HEK293 (cell line): ENCODE measurements around the gene CD101.

ENCODE experiments used
- CTCF ChIA-PET: fragments of 350-600 bp; formaldehyde crosslinking; extraction: SDS; loops from one replicate; lab custom pipeline; 2021; ENCODE audit warnings: antibody characterized with exemption; lab: Yijun Ruan, JAX
- POLR2A ChIA-PET: fragments of 300-600 bp; formaldehyde crosslinking; extraction: SDS; loops from one replicate; lab custom pipeline; 2020; ENCODE audit warnings: antibody characterized with exemption, inconsistent platforms; lab: Yijun Ruan, JAX
- H3K27ac ChIP-seq: fragments of 200-500 bp; sonication (Bioruptor generic); 2 replicates; pipeline ENCODE4 v1.5.1; 2014; ENCODE audit warnings: low read depth, low read length, control low read depth, inconsistent platforms; ENCODE audit errors: extremely low read depth
- H3K36me3 ChIP-seq, 2 experiments: fragments of 200-500 bp in 1 of 2; sonication (Bioruptor generic) in 1 of 2; 1 replicate in 1 of 2; 2 replicates in 1 of 2; pipeline ENCODE4 v1.5.1; 2014 to 2017; ENCODE audit warnings: inconsistent platforms in 2 of 2, low read length in 2 of 2; ENCODE audit not compliant: control insufficient read depth in 2 of 2, insufficient read depth in 1 of 2
- H3K4me1 ChIP-seq: fragments of 200-500 bp; sonication (Bioruptor generic); 2 replicates; pipeline ENCODE4 v1.5.1; 2014; ENCODE audit warnings: mild to moderate bottlenecking, low read length, inconsistent platforms; ENCODE audit not compliant: control insufficient read depth, insufficient read depth
- H3K4me3 ChIP-seq: 2 replicates; pipeline ENCODE4 v1.5.1; 2011; ENCODE audit warnings: low read depth, mild to moderate bottlenecking, control low read depth, low read length, moderate library complexity
- H3K9me3 ChIP-seq: fragments of 200-500 bp; sonication (Bioruptor generic); 2 replicates; pipeline ENCODE4 v1.5.1; 2014; ENCODE audit warnings: low read depth, low read length, inconsistent platforms; ENCODE audit not compliant: control insufficient read depth, insufficient read depth
- BCL11A ChIP-seq: fragments of 450-650 bp; formaldehyde crosslinking; IDR thresholded peaks from 2 replicates; pipeline ENCODE4 v1.5.1; 2016; ENCODE audit warnings: low read depth, missing biosample characterization, missing genetic modification characterization
- BCL11B ChIP-seq: fragments of 450-650 bp; formaldehyde crosslinking; IDR thresholded peaks from 2 replicates; pipeline ENCODE4 v1.5.1; 2016; ENCODE audit warnings: low read depth, missing biosample characterization, missing genetic modification characterization
- GLIS1 ChIP-seq: fragments of 450-650 bp; formaldehyde crosslinking; IDR thresholded peaks from 2 replicates; pipeline ENCODE4 v1.5.1; 2016; ENCODE audit warnings: missing biosample characterization, missing genetic modification characterization
- RBAK ChIP-seq: fragments of 450-650 bp; formaldehyde crosslinking; IDR thresholded peaks from 2 replicates; pipeline ENCODE4 v1.5.1; 2016; ENCODE audit warnings: missing biosample characterization, missing genetic modification characterization
- SCRT1 ChIP-seq: fragments of 450-650 bp; formaldehyde crosslinking; IDR thresholded peaks from 2 replicates; pipeline ENCODE4 v1.5.1; 2016; ENCODE audit warnings: missing biosample characterization, missing genetic modification characterization, borderline replicate concordance
- YY2 ChIP-seq: fragments of 450-650 bp; formaldehyde crosslinking; IDR thresholded peaks from 2 replicates; pipeline ENCODE4 v1.5.1; 2016; ENCODE audit warnings: missing biosample characterization, missing genetic modification characterization
- ZBTB49 ChIP-seq: fragments of 450-650 bp; formaldehyde crosslinking; IDR thresholded peaks from 2 replicates; pipeline ENCODE4 v1.5.1; 2016; ENCODE audit warnings: missing biosample characterization, missing genetic modification characterization, low read depth
- ZFP37 ChIP-seq: fragments of 450-650 bp; formaldehyde crosslinking; IDR thresholded peaks from 2 replicates; pipeline ENCODE4 v1.5.1; 2016; ENCODE audit warnings: missing biosample characterization, missing genetic modification characterization
- ZNF140 ChIP-seq: fragments of 450-650 bp; formaldehyde crosslinking; IDR thresholded peaks from 2 replicates; pipeline ENCODE4 v1.5.1; 2016; ENCODE audit warnings: missing biosample characterization, missing genetic modification characterization
- ZNF146 ChIP-seq: fragments of 450-650 bp; formaldehyde crosslinking; IDR thresholded peaks from 2 replicates; pipeline ENCODE4 v1.5.1; 2016; ENCODE audit warnings: missing biosample characterization, missing genetic modification characterization
- ZNF211 ChIP-seq: fragments of 450-650 bp; formaldehyde crosslinking; IDR thresholded peaks from 2 replicates; pipeline ENCODE4 v1.5.1; 2016; ENCODE audit warnings: low read depth, missing biosample characterization, missing genetic modification characterization
- ZNF416 ChIP-seq: fragments of 450-650 bp; formaldehyde crosslinking; IDR thresholded peaks from 2 replicates; pipeline ENCODE4 v1.5.1; 2016; ENCODE audit warnings: missing biosample characterization, missing genetic modification characterization
- ZNF624 ChIP-seq: fragments of 450-650 bp; formaldehyde crosslinking; IDR thresholded peaks from 2 replicates; pipeline ENCODE4 v1.5.1; 2017; ENCODE audit warnings: missing biosample characterization, missing genetic modification characterization
- ZNF658 ChIP-seq: fragments of 450-650 bp; formaldehyde crosslinking; IDR thresholded peaks from 2 replicates; pipeline ENCODE4; 2016; ENCODE audit warnings: missing biosample characterization, missing genetic modification characterization
- ZNF830 ChIP-seq: fragments of 450-650 bp; IDR thresholded peaks from 2 replicates; pipeline ENCODE4 v1.5.0; 2018; ENCODE audit warnings: missing biosample characterization, missing genetic modification characterization, low read depth, mild to moderate bottlenecking, moderate library complexity
- ZNF837 ChIP-seq: fragments of 450-650 bp; formaldehyde crosslinking; IDR thresholded peaks from 2 replicates; pipeline ENCODE4 v1.5.1; 2016; ENCODE audit warnings: missing biosample characterization, missing genetic modification characterization
- ZNF843 ChIP-seq: fragments of 450-650 bp; formaldehyde crosslinking; IDR thresholded peaks from 2 replicates; pipeline ENCODE4 v1.5.1; 2016; ENCODE audit warnings: missing biosample characterization, missing genetic modification characterization
- TF ChIP-seq, protein P1 (sequence below): fragments of 450-650 bp; formaldehyde crosslinking; IDR thresholded peaks from 2 replicates; pipeline ENCODE4 v1.5.1; 2016; ENCODE audit warnings: missing biosample characterization, missing genetic modification characterization
- TF ChIP-seq, protein P2 (sequence below): fragments of 450-650 bp; formaldehyde crosslinking; IDR thresholded peaks from 2 replicates; pipeline ENCODE4 v1.5.1; 2016; ENCODE audit warnings: missing biosample characterization, missing genetic modification characterization

CD101 gene

DNA sequence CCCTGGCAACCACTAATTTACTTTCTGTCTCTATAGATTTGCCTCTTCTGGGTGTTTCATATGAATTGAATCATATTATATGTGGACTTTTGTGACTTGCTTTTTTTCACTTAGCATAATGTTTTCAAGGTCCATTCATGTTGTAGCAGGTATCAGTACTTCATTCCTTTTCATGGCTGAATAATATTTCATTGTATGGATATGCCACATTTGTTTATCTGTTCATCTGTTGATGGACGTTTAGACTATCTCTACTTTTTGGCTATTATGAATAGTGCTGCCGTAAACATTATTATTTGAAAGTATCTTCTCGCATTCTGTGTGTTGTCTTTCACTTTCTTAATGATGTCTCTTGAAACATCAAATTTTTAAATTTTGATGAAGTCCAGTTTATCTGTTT, 32.8 kb upstream of the CD101 start:
- H3K4me1 ChIP-seq: no peaks in the 10 kb centered on the region
- ChIA-PET CTCF (interaction anchor here (0.6 kb wide), 1 partner anchor 99 kb away, joined by 3 read pairs; no protein-coding TSS in a partner anchor), POLR2A (no interaction called here)
- no peak overlapping the region for H3K27ac ChIP-seq
- no peak for TF ChIP-seq ZBTB49
- TF ChIP-seq, protein P1, sequence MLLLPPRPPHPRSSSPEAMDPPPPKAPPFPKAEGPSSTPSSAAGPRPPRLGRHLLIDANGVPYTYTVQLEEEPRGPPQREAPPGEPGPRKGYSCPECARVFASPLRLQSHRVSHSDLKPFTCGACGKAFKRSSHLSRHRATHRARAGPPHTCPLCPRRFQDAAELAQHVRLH (tag by site-specific recombination): 0 out of 2 replicates have a peak, but pooled peaks have one; percentile 19
- TF ChIP-seq ZNF146 (tag by site-specific recombination): peak; percentile 83
- no peak for TF ChIP-seq YY2
- TF ChIP-seq ZNF843: no peak
- no peak for TF ChIP-seq ZNF211 (tag by site-specific recombination)
- TF ChIP-seq ZNF658 (tag by site-specific recombination): no peak
- no peak for TF ChIP-seq ZNF837
- no peak for TF ChIP-seq ZFP37 (tag by site-specific recombination)
- TF ChIP-seq ZNF624: no peak
- TF ChIP-seq GLIS1 (tag by site-specific recombination): no peak
- no peak for TF ChIP-seq BCL11A
- no peak for TF ChIP-seq ZNF140 (tag by site-specific recombination)
- TF ChIP-seq ZNF830 (tag by site-specific recombination): no peak
- no peak overlapping the region for H3K4me3 ChIP-seq
- peaks cover 15 to 49% of the 10 kb centered on the region in 2 experiments; a peak in 2 of 3 replicates for H3K36me3 ChIP-seq
- H3K9me3 ChIP-seq: no peaks in the 10 kb centered on the region; the same call in 1 of the 2 replicates

DNA sequence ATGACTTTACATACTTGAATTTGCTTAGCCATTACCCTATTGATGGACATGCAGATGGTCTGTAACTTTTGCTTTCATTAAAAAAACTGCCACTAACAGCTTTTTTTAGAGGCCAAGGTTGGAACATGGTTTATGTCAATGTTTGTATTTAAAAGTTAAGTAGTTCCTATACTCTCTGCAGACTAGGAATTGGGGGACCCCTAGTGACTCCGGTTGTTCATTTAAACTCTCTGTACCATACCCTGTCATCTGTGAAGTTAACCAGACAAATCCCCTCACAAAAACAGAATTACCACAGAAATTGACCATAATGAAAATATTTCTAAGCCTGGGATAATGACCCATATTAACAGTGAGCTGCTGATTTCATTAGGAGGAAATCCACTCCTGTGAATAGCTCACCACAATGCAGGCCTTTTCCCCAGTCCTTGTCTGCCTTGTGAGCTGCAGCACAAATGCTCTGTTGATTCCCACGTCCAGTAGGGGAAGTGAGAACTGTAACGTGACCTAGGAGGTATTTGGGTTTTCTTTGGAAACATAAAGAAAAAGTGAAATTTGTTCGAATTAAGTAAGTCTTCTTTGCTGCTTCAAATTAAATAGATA, 30.2 kb upstream of the CD101 start:
- Histone ChIP-seq H3K9me3 (no peaks in the 10 kb centered on the region; the same call in 1 of the 2 replicates), H3K27ac (no peak overlapping the region), H3K4me3 (no peak overlapping the region), H3K4me1 (no peaks in the 10 kb centered on the region), H3K36me3 (peaks cover 7 to 37% of the 10 kb centered on the region in 2 experiments; a peak in 2 of 3 replicates)
- ChIA-PET POLR2A (no interaction called here), CTCF (interaction anchor here (0.9 to 1.1 kb wide), 2 partner anchors 36 to 46 kb away, joined by 3 read pairs; no protein-coding TSS in a partner anchor)
- TF ChIP-seq BCL11B (no peak), RBAK (tag by site-specific recombination) (no peak), SCRT1 (tag by site-specific recombination) (no peak), ZNF416 (tag by site-specific recombination) (no peak)
- TF ChIP-seq, protein P2, sequence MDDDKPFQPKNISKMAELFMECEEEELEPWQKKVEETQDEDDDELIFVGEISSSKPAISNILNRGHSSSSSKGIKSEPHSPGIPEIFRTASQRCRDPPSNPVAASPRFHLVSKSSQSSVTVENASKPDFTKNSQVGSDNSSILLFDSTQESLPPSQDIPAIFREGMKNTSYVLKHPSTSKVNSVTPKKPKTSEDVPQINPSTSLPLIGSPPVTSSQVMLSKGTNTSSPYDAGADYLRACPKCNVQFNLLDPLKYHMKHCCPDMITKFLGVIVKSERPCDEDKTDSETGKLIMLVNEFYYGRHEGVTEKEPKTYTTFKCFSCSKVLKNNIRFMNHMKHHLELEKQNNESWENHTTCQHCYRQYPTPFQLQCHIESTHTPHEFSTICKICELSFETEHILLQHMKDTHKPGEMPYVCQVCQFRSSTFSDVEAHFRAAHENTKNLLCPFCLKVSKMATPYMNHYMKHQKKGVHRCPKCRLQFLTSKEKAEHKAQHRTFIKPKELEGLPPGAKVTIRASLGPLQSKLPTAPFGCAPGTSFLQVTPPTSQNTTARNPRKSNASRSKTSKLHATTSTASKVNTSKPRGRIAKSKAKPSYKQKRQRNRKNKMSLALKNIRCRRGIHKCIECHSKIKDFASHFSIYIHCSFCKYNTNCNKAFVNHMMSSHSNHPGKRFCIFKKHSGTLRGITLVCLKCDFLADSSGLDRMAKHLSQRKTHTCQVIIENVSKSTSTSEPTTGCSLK (tag by site-specific recombination): no peak
